Measurements from ENCODE around the gene MEGF11. TPM values are rescaled to one million over a fixed set of nuclear protein-coding genes. Genes with fewer than 3 reads are reported as not detected.

The MEGF11 gene
- total RNA-seq, 1 donor from 2014 or later = 0.06 TPM

GRCh38 chr15:66095871-66096687 is 157.5 kb downstream of the MEGF11 start:
- Histone ChIP-seq H3K4me3 (no peak overlapping the region), H3K9me3 (ENCODE audit: low read depth) (no peaks in the 10 kb centered on the region), H4K20me1 (ENCODE audit: low read depth) (no peaks in the 10 kb centered on the region), H3K9ac (no peak overlapping the region), H3K4me2 (no peak overlapping the region), H3F3A (ENCODE audit: low read depth) (peaks cover 4% of the 10 kb centered on the region), H3K27me3 (no peaks in the 10 kb centered on the region), H3K36me3 (no peaks in the 10 kb centered on the region), H3K27ac (no peak overlapping the region), H3K79me2 (ENCODE audit: low read depth) (no peaks in the 10 kb centered on the region), H2AFZ (replicated peaks) (no peak overlapping the region), H3K4me1 (peaks cover 25% of the 10 kb centered on the region)
- H3K4me3 Mint-ChIP-seq = peak overlapping the region; percentile 13
- peaks cover 4% of the 10 kb centered on the region for H3K27me3 Mint-ChIP-seq (ENCODE audit: insufficient read depth, low read depth)
- no peaks in the 10 kb centered on the region for H3K36me3 Mint-ChIP-seq
- peaks cover 57% of the 10 kb centered on the region for H3K4me1 Mint-ChIP-seq
- no peak for DNase-seq (ENCODE audit: low spot score)
- TF ChIP-seq EZH2phosphoT487 (IDR thresholded peaks at IDR 0.05) (no peak), CTCF (IDR thresholded peaks at IDR 0.05) (no peak), EZH2 (IDR thresholded peaks at IDR 0.05) (no peak)
- peak overlapping the region; percentile 54 for H3K27ac Mint-ChIP-seq
- no peaks in the 10 kb centered on the region for H3K9me3 Mint-ChIP-seq

- H3K27me3 ChIP-seq = no peaks in the 10 kb centered on the region
- H3K9me3 ChIP-seq (ENCODE audit: low read depth) = no peaks in the 10 kb centered on the region
- DNase-seq (ENCODE audit: low spot score) = no peak
- no peak overlapping the region for H3K27ac ChIP-seq
- Mint-ChIP-seq H3K36me3 (no peaks in the 10 kb centered on the region), H3K27me3 (ENCODE audit: insufficient read depth, low read depth) (peaks cover 4% of the 10 kb centered on the region), H3K9me3 (no peaks in the 10 kb centered on the region), H3K27ac (peak overlapping the region; percentile 91), H3K4me3 (no peak overlapping the region), H3K4me1 (peaks cover 44% of the 10 kb centered on the region)
- H2AFZ ChIP-seq (replicated peaks) = no peak overlapping the region
- no peaks in the 10 kb centered on the region for H3K36me3 ChIP-seq
- no peak overlapping the region for H3K4me3 ChIP-seq
- H3F3A ChIP-seq (ENCODE audit: low read depth) = no peaks in the 10 kb centered on the region
- peaks cover 12% of the 10 kb centered on the region for H3K4me1 ChIP-seq
- no peaks in the 10 kb centered on the region for H4K20me1 ChIP-seq (ENCODE audit: low read depth)
- TF ChIP-seq EZH2 (IDR thresholded peaks at IDR 0.05) (no peak), CTCF (IDR thresholded peaks at IDR 0.05) (no peak), EZH2phosphoT487 (IDR thresholded peaks at IDR 0.05) (no peak)
- no peak overlapping the region for H3K4me2 ChIP-seq
- H3K9ac ChIP-seq = no peak overlapping the region
- no peaks in the 10 kb centered on the region for H3K79me2 ChIP-seq (ENCODE audit: low read depth)
These were observed 159.2 kb downstream of the MEGF11 start for GRCh38 chr15:66094331-66094730.

- Histone ChIP-seq H3K79me2 (ENCODE audit: low read depth) (no peaks in the 10 kb centered on the region), H3K4me3 (no peak overlapping the region), H3F3A (ENCODE audit: low read depth) (no peaks in the 10 kb centered on the region), H3K36me3 (no peaks in the 10 kb centered on the region), H3K9ac (no peak overlapping the region), H3K4me2 (no peak overlapping the region), H3K9me3 (ENCODE audit: low read depth) (no peaks in the 10 kb centered on the region), H3K27ac (no peak overlapping the region), H4K20me1 (ENCODE audit: low read depth) (no peaks in the 10 kb centered on the region), H2AFZ (replicated peaks) (no peak overlapping the region), H3K4me1 (peaks cover 12% of the 10 kb centered on the region), H3K27me3 (no peaks in the 10 kb centered on the region)
- TF ChIP-seq EZH2 (IDR thresholded peaks at IDR 0.05) (no peak), EZH2phosphoT487 (IDR thresholded peaks at IDR 0.05) (no peak), CTCF (IDR thresholded peaks at IDR 0.05) (no peak)
- no peak overlapping the region for H3K4me3 Mint-ChIP-seq
- no peak for DNase-seq (ENCODE audit: low spot score)
- no peaks in the 10 kb centered on the region for H3K36me3 Mint-ChIP-seq
- H3K4me1 Mint-ChIP-seq = peaks cover 38% of the 10 kb centered on the region
- peaks cover 2% of the 10 kb centered on the region for H3K27me3 Mint-ChIP-seq (ENCODE audit: insufficient read depth, low read depth)
- H3K9me3 Mint-ChIP-seq = no peaks in the 10 kb centered on the region
- H3K27ac Mint-ChIP-seq = no peak overlapping the region
These were observed 161.2 kb downstream of the MEGF11 start for GRCh38 chr15:66092053-66093016.

Data from neural progenitor cell (in vitro differentiated cells).